ENCODE data around the gene SEMA4C.

The SEMA4C gene

GRCh38 chr2:96860065-96861029 is 9.5 kb downstream of the SEMA4C start:
- ATAC-seq (replicated peaks) (no peak), DNase-seq (no peak)
- H3K9me3 Mint-ChIP-seq, result no peaks in the 10 kb centered on the region
- H3K4me3 Mint-ChIP-seq, result no peak overlapping the region
- H3K27ac Mint-ChIP-seq, result no peak overlapping the region
- peaks cover 0 to 8% of the 10 kb centered on the region in 2 donors for H3K27me3 Mint-ChIP-seq
- H3K4me1 Mint-ChIP-seq, result peaks cover 25 to 44% of the 10 kb centered on the region in 2 donors
- peaks cover 41 to 48% of the 10 kb centered on the region in 2 donors for H3K36me3 Mint-ChIP-seq

GRCh38 chr2:96859681-96860064 is 10.2 kb downstream of the SEMA4C start:
- H3K9me3 Mint-ChIP-seq, result no peaks in the 10 kb centered on the region
- H3K27ac Mint-ChIP-seq, result no peak overlapping the region
- DNase-seq (no peak), ATAC-seq (replicated peaks) (no peak)
- peaks cover 0 to 6% of the 10 kb centered on the region in 2 donors for H3K27me3 Mint-ChIP-seq
- H3K36me3 Mint-ChIP-seq, result peaks cover 36 to 41% of the 10 kb centered on the region in 2 donors
- peaks cover 29 to 50% of the 10 kb centered on the region in 2 donors for H3K4me1 Mint-ChIP-seq
- H3K4me3 Mint-ChIP-seq, result peak overlapping the region in 1 of 2 donors; percentile 99

- peaks cover 29 to 50% of the 10 kb centered on the region in 2 donors for H3K4me1 Mint-ChIP-seq
- H3K27me3 Mint-ChIP-seq, result peaks cover 0 to 6% of the 10 kb centered on the region in 2 donors
- ATAC-seq (replicated peaks) (no peak), DNase-seq (no peak)
- peaks cover 32 to 41% of the 10 kb centered on the region in 2 donors for H3K36me3 Mint-ChIP-seq
- no peaks in the 10 kb centered on the region for H3K9me3 Mint-ChIP-seq
- H3K27ac Mint-ChIP-seq, result peak overlapping the region; percentile 88
- peak overlapping the region; percentile 97 to 99 for H3K4me3 Mint-ChIP-seq
Measured at GRCh38 chr2:96859099-96859649, 10.7 kb downstream of the SEMA4C start.

GRCh38 chr2:96857667-96858372 is 12.1 kb downstream of the SEMA4C start, which contains the start of gene ANKRD39:
TSS of gene ANKRD39 (minus strand) at chr2:96858016. CDS start at chr2:96857987, 29 bp downstream.
- H3K9me3 Mint-ChIP-seq, result no peaks in the 10 kb centered on the region
- peak within 1 kb of the TSS; percentile 98 for H3K27ac Mint-ChIP-seq
- peaks cover 29 to 50% of the 10 kb centered on the region in 2 donors for H3K4me1 Mint-ChIP-seq
- DNase-seq (peak; percentile 98), ATAC-seq (replicated peaks) (peak; percentile 92 to 93)
- peaks cover 29 to 39% of the 10 kb centered on the region in 2 donors for H3K36me3 Mint-ChIP-seq
- no peaks in the 10 kb centered on the region for H3K27me3 Mint-ChIP-seq
- peak within 1 kb of the TSS; percentile 97 to 99 for H3K4me3 Mint-ChIP-seq

GRCh38 chr2:96856776-96857666 is 12.9 kb downstream of the SEMA4C start:
- H3K4me3 Mint-ChIP-seq, result peak overlapping the region; percentile 97 to 99
- peak overlapping the region; percentile 98 for H3K27ac Mint-ChIP-seq
- DNase-seq (no peak), ATAC-seq (replicated peaks) (no peak)
- H3K36me3 Mint-ChIP-seq, result peaks cover 32 to 42% of the 10 kb centered on the region in 2 donors
- no peaks in the 10 kb centered on the region for H3K9me3 Mint-ChIP-seq
- peaks cover 29 to 50% of the 10 kb centered on the region in 2 donors for H3K4me1 Mint-ChIP-seq
- no peaks in the 10 kb centered on the region for H3K27me3 Mint-ChIP-seq

- H3K4me1 Mint-ChIP-seq, result peaks cover 17 to 25% of the 10 kb centered on the region in 2 donors
- H3K4me3 Mint-ChIP-seq, result no peak overlapping the region
- no peaks in the 10 kb centered on the region for H3K27me3 Mint-ChIP-seq
- no peak for ATAC-seq (replicated peaks)
- no peak overlapping the region for H3K27ac Mint-ChIP-seq
- no peak for DNase-seq
- H3K9me3 Mint-ChIP-seq, result no peaks in the 10 kb centered on the region
- H3K36me3 Mint-ChIP-seq, result peaks cover 24 to 29% of the 10 kb centered on the region in 2 donors
Measured at GRCh38 chr2:96853321-96853720, 16.6 kb downstream of the SEMA4C start.

GRCh38 chr2:96852667-96853066 is 17.2 kb downstream of the SEMA4C start:
- Mint-ChIP-seq H3K27me3 (no peaks in the 10 kb centered on the region), H3K9me3 (no peaks in the 10 kb centered on the region), H3K4me3 (no peak overlapping the region), H3K36me3 (peaks cover 25 to 34% of the 10 kb centered on the region in 2 donors), H3K4me1 (peaks cover 15 to 22% of the 10 kb centered on the region in 2 donors), H3K27ac (no peak overlapping the region)
- DNase-seq (no peak), ATAC-seq (replicated peaks) (no peak)

- H3K27ac Mint-ChIP-seq, result no peak overlapping the region
- H3K4me1 Mint-ChIP-seq, result peaks cover 0 to 3% of the 10 kb centered on the region in 2 donors
- peaks cover 29 to 42% of the 10 kb centered on the region in 2 donors for H3K36me3 Mint-ChIP-seq
- H3K4me3 Mint-ChIP-seq, result no peak overlapping the region
- H3K27me3 Mint-ChIP-seq, result no peaks in the 10 kb centered on the region
- ATAC-seq (replicated peaks) (no peak), DNase-seq (no peak)
- H3K9me3 Mint-ChIP-seq, result no peaks in the 10 kb centered on the region
Measured at GRCh38 chr2:96848264-96848663, 21.6 kb downstream of the SEMA4C start.

- H3K27me3 Mint-ChIP-seq, result no peaks in the 10 kb centered on the region
- ATAC-seq (replicated peaks), result peak in 1 of 2 donors; percentile 36
- no peak overlapping the region for H3K27ac Mint-ChIP-seq
- H3K4me3 Mint-ChIP-seq, result no peak overlapping the region
- no peak for DNase-seq
- H3K36me3 Mint-ChIP-seq, result peaks cover 24 to 35% of the 10 kb centered on the region in 2 donors
- peaks cover 0 to 4% of the 10 kb centered on the region in 2 donors for H3K4me1 Mint-ChIP-seq
- H3K9me3 Mint-ChIP-seq, result no peaks in the 10 kb centered on the region
Measured at GRCh38 chr2:96847586-96847985, 22.3 kb downstream of the SEMA4C start.

- H3K4me3 Mint-ChIP-seq, result no peak overlapping the region
- no peaks in the 10 kb centered on the region for H3K9me3 Mint-ChIP-seq
- DNase-seq (no peak), ATAC-seq (replicated peaks) (no peak)
- H3K36me3 Mint-ChIP-seq, result peaks cover 19 to 34% of the 10 kb centered on the region in 2 donors
- no peaks in the 10 kb centered on the region for H3K27me3 Mint-ChIP-seq
- peaks cover 0 to 4% of the 10 kb centered on the region in 2 donors for H3K4me1 Mint-ChIP-seq
- no peak overlapping the region for H3K27ac Mint-ChIP-seq
Measured at GRCh38 chr2:96846825-96847224, 23.1 kb downstream of the SEMA4C start.

- ATAC-seq (replicated peaks), result no peak
- Mint-ChIP-seq H3K27ac (no peak overlapping the region), H3K4me1 (peaks cover 11 to 14% of the 10 kb centered on the region in 2 donors), H3K27me3 (no peaks in the 10 kb centered on the region), H3K36me3 (peaks cover 11 to 34% of the 10 kb centered on the region in 2 donors), H3K4me3 (no peak overlapping the region), H3K9me3 (no peaks in the 10 kb centered on the region)
- no peak for DNase-seq
Measured at GRCh38 chr2:96844405-96844808, 25.5 kb downstream of the SEMA4C start.

GRCh38 chr2:96843538-96844268 is 26.2 kb downstream of the SEMA4C start, which contains the start of gene ANKRD23:
TSS of gene ANKRD23 (minus strand) at chr2:96844021. CDS start at chr2:96843992, 29 bp downstream.
- Mint-ChIP-seq H3K9me3 (no peaks in the 10 kb centered on the region), H3K36me3 (peaks cover 11 to 34% of the 10 kb centered on the region in 2 donors), H3K4me3 (no peak within 1 kb of the TSS), H3K27ac (no peak within 1 kb of the TSS), H3K27me3 (no peaks in the 10 kb centered on the region), H3K4me1 (peaks cover 14 to 19% of the 10 kb centered on the region in 2 donors)
- ATAC-seq (replicated peaks) (no peak), DNase-seq (no peak)

- H3K4me3 Mint-ChIP-seq, result no peak overlapping the region
- ATAC-seq (replicated peaks) (no peak), DNase-seq (no peak)
- H3K36me3 Mint-ChIP-seq, result peaks cover 7 to 28% of the 10 kb centered on the region in 2 donors
- no peaks in the 10 kb centered on the region for H3K27me3 Mint-ChIP-seq
- H3K9me3 Mint-ChIP-seq, result no peaks in the 10 kb centered on the region
- H3K27ac Mint-ChIP-seq, result no peak overlapping the region
- peaks cover 14 to 19% of the 10 kb centered on the region in 2 donors for H3K4me1 Mint-ChIP-seq
Measured at GRCh38 chr2:96842600-96842999, 27.3 kb downstream of the SEMA4C start.
